SIG-M5 treated with dmso at 0.1 percent for 504 hours (cell line): ENCODE results near the gene MTA3.

Experiments used
- DNase-seq: peaks from one replicate; lab custom pipeline; 2025; ENCODE audit not compliant: unreplicated experiment; lab: John Stamatoyannopoulos, UW

MTA3 gene

DNA sequence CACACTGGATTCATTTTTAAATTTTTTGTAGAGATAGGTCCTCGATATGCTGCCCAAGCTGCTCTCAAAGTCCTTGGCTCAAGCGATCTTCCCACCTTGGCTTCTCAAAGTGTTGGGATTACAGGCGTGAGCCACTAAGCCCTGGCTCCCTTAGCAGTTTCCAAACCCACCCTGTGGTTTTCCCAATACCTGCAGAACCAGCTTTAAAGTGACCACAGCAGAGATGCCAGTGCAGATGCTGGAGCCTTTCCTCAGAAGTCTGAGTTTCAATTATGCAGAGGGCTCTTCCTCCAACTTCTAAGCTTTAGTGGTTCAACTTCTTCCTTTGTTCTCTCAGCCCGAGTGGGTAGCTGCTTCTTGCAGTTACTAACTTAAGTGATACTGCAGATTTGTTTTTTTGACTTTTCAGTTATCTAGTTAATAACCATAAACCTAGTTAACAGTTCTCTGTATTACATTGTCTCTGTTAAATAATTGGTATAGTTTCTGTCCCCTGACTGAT, 232.1 kb downstream of the MTA3 start:
- no peak for DNase-seq

DNA sequence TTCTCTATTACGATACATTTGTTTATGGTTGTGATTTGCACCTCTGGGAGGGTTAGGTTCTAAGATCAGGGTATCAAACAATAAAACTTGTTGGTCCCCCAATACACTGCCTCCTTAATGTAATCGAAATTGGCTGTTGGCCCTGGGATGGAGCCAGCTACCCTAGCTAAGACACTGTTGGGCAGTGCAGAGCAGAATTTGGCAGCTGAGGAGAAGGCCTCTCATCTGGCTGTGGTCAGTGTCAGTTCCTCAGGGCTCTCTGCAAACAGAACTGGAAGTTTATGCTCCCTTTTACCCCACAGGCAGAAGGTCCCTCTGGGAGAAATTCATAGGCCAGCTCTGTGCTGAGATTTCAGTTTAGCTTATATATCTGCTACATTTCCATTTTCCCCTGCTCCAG, 232.5 kb downstream of the MTA3 start:
- no peak for DNase-seq

DNA sequence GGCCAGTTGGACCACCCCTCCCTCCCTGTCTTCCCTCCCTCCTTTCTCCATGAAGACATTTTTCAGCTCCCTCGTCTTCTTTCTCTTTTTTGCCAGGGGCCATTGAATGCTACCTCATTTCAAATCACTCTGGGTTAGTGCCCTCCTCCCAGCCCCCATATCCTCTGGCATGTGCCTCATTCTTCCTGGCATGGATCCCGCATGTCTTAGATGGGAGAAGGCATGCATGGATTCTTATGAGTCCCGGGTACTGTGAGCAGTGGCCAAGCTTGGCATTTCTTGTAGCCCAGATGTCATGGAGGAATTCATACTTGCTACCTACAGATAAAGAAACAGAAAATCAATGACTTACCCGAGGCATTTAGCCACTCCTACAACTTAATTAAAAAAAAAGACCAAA, 232.9 kb downstream of the MTA3 start:
- no peak for DNase-seq

DNA sequence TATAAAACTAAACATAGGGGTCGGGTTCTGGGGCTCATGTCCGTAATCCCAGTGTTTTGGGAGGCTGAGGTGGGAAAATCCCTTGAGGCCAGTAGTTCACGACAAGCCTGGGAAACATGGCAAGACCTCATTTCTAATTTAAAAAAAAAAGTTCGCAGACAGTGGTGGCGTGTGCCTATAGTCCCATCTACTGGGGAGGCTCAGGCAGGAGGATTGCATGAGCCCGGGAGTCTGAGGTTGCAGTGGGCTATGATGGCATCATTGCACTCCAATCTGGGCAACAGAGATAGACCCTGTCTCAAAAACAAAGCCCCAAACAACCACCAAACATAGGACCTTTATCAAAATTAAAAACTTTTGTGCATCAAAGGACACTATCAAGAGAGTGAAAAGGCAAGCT, 233.7 kb downstream of the MTA3 start:
- DNase-seq, result no peak

DNA sequence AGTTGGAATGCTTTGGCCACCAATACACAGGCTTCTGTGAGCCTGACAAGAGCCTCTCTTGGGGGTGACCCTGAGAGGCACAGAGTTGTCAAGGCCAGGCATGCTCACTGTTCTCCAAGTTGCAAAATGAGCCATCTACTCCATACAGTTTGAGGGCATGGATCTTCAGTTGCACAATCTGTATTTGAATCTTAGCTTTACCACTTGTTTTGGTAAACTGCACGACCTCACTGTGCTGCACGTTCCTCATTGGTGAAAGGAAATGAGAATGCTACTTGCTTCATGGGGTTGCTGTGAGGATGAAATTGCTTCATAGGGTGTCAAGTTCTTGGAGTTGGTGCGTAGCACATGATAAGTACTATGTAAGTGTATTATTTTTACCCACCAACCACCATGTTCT, 235.9 kb downstream of the MTA3 start:
- peak; percentile 95 for DNase-seq

DNA sequence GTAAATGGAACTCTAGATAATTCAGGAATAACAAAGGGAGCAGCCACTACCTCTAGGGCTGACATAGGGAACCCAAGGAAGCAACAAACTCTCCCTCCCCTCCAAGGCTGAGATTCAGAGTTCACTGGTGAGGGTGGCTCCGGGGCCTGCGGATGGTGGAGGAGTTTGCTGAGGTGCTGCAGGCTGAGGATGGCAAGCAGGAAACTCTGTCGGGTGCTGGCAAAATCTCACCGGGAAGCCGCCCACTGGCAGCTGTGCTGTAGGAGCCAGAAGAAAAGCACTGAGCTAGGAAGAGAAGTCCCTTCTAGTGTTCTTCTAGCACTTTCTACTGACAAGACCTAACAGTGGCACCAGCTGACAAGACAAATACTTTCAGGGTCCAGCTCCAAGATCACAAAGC, 236.5 kb downstream of the MTA3 start:
- no peak for DNase-seq
